GM21528 (cell line): ENCODE measurements around the gene SREBF1.

Experiments used
- ATAC-seq: cut with Tn5 transposase; IDR thresholded peaks from one replicate; pipeline ENCODE4 v1.9.1; 2021; ENCODE audit warnings: mild to moderate bottlenecking, moderate library complexity; ENCODE audit not compliant: unreplicated experiment, low FRiP score

Gene SREBF1

DNA sequence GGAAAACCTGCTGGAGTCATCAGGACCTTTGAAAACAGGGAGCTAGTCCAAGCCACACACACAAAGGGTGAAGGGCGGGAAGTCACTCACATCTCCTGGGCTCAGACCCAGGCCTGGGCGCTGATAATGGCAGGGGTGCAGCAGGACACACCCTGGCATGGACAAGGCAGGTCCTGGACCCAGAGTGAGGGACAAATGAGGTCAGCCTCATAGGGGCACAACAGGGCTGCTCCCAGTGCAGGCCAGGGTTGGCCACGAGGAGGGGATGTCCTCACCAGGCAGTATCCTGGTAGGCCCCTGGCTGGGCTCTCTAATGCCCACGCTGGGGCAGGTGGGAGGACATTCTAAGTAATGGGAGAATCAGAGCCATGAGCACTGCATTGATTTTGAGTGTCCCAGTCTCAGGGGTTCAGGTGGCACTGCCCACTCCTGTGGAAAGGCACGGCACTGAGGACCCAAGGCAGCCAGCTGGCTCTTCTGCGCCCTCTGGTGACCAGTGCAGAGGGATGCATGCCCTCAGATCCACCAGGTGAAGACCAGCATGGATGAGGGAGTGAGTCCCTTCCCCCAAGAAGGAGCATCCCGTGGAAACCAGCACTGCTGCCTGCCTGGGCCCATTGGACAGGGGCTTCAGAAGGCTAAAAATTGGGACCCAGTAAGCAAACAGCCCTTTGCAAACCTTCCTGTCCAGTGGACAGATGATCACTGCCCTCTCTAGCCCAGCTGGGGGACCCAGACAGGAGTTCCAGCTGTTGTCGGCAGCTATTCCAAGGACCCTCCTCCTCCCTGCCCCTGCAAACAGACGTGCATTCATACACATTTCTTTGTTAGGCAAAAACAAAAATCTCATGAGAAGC, 23.4 kb upstream of the SREBF1 start:
- no peak for ATAC-seq

DNA sequence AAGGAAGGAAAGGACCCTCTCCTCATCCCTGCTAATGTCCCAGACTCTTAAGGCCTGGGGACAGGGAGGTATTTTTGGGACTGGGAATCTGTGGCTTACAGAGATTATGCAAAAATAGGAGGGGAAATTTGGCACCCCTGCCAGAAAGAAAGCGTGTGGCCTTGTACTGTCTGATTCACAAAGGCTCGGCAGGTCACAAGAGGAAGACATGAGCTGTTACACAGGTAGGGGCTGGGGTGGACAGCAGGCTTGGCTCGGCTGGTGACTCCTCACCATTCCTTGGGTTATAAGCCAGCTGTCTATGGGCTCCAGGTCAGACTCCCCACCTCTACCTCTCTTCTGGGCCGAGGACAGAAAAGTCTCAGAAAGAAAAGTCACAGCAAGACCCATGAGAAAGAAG, 20.7 kb upstream of the SREBF1 start:
- no peak for ATAC-seq

DNA sequence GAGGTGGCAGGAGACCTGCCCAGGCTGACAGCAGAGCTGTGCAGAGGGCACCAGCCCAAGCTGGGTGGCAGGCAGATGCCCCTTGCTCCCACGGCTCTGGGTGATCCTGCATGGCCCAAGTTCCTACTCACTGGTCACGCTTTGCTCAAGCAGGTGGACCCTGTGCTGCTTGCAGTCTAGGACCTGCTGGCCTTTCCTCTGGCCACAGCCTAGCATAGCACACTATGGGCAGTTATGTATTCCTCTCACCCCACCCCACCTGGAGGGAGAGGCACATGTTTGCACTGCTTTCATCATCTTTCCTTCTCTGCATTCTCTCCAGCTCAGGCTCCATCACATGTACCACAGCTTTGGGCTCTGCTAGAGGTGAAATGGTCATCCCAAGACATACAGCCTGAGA, 19.6 kb upstream of the SREBF1 start:
- no peak for ATAC-seq

DNA sequence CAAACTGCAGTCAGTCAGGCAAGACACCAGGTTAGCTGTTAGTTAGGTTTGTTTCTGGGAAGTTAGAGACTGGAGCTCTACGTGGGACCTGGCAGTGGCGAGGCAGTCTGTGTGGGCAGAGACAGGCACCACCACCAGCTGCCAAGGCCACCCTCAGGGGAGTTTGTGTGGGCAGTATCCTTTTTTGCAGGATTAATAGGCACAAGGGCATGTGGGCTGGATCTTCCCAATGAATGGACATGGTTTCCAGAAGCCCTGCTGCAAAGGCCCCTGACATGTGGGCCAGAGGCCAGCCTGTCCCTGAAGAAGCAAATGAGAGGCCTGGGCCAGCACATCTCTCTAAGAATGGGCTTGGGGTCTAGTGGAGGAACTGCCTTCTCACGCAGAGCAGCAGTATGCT, 19.2 kb upstream of the SREBF1 start:
- ATAC-seq = no peak

DNA sequence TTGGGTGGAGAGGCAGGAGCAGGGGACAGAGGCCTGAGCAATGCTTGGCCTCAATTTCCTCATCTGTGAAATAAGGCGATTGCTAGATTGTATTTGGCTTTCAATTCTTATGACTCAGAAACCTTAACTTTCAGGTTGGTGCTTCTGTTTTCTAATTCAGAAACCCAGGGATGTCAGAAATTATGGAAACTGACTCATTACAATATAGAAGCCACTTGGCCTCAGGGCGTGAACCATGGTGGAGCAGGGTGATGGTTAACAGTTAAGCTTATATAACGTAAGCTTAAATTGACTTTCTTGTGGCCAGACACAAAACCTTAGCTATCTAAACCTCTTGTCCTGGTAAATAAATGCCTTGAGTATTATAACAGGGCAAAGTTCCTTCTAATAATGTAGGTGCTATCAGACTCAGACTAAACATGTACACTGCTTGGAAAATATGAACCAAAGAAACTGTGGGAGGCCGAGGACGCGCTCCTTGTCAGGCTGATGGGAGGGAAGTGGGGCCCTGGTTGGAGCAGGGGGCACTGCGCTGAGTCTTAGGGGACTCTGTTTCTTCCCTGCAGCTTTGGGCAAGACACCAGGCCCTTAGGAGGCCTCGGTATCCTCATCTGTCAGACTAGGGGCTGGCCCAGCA, 17.1 kb upstream of the SREBF1 start:
- ATAC-seq = no peak

DNA sequence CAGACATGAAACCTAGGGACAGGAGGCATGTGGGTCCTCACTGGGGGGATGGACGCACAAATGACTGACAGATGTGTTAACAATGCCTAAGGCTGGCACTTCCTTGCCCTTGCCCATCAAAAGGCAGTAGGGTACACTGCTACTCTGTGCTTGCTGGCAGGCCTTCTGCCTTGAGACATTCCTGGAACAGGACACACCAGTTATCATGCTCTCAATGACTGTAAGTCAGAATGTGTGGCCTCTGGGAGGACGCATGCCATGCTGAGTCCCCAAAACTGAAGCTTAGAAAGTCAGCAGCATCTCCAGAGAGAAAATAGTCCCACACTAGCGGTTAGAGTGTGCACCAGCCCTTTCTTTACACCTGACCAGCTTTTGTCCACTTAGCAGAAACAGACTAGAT, 16.1 kb upstream of the SREBF1 start:
- no peak for ATAC-seq

DNA sequence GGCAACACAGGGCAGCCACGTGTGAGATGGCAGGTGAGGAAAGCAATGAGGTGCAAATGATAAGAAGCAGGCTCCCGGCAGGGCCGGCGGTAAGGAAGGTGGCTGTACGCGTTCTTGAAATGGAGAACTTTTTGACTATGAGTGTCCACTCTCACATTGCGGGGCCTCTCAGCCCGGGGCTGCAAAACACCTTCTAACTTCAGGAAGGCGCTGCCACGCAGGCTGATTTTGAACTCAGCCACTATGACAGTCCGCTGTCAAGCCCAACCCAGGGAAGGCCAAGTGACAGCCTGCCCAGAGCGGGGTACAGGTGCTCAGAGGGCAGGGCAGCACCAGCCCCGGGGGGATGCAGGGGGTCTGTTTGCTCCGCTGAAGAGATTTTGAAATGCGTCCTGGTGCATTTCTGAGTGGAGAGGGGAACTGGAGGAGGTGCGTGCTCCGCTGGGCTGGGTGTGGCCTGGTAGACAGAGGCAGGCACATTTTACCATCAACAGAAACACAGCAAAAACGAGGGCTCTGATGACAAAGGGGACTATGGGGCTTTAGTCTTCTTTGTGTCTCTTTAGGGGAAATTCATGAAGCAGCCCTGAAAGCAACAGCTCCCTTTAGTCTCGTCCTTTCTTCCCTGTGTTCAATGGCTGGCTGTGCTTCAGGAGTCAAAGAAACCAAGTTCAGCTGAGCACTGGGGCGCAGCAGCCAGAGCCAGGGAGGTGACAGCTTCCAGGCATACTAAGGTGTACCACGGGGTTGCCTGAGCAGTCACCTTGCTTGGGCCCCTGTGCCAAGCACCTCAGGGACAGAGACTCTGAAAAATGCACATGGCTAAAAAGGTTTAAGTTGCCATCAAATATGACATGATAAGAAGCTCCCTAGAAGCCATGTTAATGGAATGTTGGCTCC, 14.6 kb upstream of the SREBF1 start:
- ATAC-seq = no peak

DNA sequence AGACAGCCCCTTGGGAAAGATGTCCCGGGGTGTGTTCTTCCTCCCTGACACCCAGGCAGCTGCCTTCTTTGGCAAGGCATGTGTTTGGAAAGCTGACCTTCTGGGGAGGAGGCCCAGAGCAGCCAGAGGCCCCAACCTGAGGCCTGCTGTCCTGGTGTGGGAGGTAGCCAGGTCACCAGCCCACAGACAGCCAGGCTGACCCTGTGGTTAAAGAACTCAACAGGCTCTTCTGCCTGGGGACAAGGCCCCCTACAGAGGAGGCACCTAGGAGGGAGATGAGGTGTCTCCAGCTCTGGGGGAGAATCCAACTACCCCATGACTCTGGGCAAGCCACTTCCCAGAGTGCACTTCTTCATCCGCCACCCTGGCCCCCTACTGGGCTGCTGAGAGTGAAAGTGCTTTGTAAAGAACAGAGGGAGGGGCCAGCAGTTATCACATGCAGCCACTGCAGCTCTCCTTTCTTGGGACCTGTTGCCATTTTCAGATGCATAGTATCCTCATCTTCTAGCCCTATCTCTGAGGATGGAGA, 13.1 kb upstream of the SREBF1 start:
- ATAC-seq = no peak

DNA sequence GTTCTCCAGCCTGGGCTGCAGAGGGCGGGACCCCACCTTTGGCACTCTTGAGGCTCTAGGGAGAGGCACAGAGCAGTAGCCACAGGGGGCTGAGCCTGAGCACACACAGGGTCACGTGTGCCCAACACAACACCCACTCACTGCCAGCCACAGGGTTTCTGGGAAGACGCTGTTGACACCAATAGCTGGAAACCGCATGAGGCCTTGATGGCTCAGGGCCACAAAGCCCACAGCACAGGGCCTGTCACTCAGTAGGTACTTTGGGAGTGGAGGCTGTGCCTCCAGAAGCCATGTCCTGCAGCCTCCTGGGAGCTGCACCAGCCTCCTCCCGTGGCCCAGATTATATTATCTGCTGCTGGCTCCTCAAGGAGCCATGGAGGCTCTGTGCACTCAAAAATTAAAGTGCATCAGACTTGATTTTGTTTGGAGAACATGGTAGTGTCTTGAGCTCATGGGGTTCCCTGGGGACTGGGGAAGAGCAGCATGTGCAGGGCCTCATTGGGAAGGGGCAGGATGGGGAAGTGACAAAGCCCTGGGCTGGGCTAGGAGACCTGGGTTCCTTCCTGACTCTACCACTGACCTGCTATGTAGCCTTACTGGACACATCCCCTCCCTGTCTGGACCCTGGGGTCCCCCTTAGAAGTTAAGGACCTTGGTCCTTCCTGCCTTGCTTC, 12.5 kb upstream of the SREBF1 start:
- ATAC-seq = no peak

DNA sequence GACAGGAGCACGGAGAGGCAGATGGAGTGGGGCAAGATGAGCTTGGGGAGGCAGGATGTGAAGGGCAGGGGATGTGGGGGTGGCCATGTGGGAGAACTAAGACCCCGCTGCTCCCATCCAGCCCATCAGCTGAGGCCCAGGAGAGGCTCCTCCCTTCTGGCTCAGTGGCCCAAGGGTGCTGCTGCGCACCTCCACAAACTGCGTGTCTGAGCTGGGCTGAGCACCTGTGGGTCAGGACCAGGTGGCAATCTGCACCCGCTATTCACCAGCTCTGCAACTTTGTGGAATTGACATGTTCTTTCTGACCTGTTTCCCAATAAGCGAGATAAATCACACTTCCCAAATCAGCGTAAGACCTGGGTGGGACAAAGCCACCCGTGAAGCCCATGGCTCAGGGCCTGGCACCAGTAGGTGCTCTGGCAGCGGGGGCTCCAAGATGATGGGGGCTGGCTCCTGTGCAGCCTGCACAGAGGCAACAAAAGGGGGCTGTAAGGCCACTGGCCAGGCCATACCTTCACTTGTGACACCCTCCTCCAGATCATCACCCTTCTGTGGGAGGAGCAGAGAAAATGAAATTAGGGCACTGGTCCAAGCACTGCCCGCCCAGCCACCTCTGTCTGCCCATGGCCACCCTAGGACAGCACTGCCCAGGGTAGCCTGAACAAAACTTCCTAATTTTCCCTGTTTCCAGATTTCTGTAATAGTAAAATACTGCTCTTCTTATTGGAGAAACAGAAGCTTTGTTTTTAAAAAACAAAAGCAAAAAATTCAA, 11.7 kb upstream of the SREBF1 start:
- ATAC-seq = no peak

DNA sequence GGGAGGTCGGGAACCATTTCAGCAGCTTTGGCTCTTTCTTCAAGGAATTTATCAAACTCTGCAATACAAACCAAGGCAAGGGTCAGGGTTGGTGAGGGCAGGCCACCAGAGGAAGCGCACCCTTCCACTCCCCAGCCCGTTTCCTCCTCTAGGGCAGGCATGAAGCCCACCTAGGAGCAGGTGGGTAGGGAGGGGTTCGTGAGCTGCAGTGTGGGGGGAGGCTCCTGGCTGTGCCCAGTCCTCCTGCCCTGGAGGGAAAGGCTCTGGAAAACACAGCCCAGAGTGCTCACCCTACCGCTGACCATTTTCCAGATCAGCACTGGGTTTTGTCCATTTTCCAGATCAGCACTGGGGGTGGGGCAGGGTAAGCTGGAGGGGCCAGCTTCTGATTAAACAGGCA, 10.9 kb upstream of the SREBF1 start:
- ATAC-seq = no peak

DNA sequence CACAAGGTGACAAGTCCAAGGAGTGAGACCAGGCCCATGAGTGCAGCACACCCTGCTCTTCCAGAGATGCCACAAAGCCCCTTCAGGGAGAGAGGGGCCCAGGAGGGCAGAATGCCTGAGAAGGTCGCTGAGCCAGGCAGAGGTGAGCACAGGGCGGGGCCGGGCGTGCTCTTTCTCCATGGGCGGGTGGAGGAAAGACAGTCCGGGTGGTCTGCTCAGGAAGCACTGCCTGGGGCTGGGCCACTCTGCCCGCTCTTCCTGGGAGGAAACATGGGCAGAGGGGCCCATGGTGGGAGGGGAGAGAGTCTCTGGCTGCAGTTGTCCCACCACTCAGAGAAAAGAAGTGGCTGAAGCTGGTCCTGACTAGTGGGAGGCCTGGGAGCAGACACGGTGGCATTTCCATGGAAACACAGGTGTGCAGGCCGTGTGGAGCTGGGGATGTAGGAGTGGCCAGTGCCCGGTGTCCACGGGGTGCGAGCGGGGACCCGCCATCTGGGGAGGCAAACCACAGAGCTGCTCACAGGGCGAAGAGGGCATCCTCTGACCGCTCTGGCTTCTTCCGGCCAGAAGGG, 10.4 kb upstream of the SREBF1 start:
- ATAC-seq = no peak

DNA sequence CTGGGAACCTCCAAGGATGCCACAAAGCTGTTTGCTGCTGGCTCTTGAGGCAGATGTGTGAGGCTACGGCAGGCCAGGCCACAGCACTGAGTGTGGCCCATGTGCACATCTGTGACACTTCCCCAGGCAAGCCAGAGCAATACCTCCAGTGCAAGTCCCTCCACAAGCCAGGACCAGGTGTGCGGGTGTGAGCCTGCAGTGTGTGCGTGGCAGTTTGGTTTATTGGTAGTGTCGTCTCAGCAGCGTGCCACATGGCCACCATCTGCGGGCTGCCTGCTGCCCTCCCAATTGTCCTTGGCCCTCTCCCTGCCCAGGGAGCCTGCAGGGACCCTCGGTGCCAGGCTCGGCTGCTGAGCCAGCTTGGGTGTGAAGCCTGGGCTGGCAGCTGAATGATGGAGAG, 9.9 kb upstream of the SREBF1 start:
- no peak for ATAC-seq

DNA sequence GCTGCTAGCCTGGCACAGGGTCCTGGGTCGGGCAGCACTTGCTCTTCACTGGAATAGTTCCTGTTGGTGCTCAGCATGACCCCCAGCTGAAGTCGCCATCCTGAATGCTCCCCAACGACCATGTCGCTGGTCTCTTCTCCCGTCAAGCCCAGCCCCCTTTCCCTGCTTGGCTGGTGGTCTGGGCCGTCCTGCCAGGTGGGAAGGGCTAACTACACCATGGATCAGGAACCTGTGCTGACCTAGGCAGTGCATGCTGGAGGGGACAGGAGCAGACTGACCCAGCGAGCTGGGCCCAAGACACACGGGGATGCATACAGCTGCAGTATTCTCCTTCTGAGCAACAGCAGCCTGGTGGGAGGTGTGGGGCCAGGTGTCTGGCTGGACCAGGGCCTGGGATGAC, 9.2 kb upstream of the SREBF1 start:
- ATAC-seq = no peak

DNA sequence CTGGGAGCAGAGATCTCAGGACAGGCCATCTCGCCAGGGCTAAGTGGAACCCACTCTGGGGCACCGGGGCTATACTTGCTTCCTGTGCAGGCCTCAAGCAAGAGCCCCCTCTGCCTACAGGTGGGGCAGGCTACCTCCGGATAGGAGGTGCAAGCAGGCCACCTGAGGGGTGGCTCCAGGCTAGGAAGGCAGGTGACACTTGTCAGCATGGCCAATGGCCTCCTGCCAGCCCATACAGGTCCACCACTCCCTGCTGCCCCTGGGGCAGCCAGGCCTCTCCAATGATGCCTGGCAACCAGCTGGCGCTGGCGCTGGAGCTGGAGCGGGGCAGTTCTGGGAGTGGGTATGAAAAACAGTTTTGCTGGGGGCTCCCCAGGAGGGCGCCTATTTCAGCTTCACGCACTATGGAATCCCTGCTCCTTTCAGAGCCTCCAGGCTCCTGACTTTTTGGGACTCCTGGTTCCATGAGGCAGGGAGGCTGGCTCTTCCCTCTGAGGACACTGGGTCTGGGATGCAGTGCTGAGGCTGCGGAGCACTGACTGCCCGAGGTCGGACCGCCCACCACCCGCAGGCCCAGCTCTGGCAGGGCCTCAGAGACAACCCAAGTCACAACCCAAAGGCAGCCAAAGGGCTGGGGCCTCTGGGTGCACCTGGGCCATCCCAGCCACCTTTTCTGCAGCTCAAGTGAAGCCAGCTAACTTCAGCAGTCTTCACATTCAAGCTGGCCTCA, 8.4 kb upstream of the SREBF1 start:
- no peak for ATAC-seq

DNA sequence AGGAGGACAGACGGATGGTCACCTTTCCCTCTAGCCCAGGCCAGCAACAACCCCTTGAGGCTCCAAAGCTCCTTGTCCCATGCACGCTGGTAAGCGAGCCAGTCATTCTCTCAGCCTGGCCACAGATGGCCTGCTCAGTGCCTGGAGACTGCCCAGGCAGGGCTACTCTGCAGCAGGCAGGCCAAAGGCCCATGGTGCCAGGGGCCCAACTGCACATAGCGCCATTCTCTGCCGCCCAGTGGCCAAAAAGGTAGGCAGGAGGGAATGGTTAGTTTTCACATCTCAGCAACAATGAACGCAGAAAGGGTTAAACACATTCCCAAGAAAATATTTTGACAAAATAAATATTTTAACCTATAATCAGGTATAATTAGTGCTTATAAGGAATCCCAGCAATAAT, 7.7 kb upstream of the SREBF1 start:
- no peak for ATAC-seq

DNA sequence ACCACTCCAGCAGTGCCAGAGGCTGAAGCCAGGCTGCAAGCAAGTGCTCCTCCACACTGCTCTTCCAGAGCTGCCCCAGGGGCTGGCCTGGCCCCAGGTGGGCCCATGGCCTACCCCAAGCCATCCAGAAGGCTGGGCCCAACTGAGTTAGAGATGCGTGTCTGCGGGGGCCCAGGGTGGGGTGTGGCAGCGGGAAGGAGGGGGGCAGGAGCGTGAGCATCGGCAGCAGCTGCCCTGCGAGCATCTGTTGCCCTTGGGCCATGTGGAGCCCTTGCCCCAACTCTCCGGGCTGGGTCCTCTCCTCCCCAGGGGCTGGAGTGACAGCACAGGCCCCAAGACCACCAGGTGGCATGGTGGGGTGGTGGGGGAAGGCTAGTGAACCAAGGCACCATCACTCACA, 7.3 kb upstream of the SREBF1 start:
- no peak for ATAC-seq

DNA sequence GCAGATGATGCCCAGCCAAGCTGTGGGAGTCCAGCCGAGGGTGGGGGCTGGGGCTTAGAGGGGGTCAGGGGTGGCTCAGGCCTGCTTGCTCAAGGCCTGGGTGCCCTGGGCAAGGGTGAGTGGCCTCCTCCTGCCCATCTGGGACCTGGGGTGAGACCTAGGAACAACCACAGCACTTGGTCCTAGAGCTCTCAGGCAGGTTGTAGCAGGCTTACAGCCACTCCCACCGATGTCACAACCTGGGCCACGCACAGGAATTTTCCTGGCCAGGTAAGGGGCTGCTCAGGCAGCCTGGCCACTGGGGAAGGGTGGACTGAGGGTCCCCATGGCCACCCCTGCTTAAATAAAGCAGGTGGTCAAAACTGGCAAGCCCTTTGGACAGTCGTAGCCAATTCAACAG, 6.3 kb upstream of the SREBF1 start:
- ATAC-seq = no peak
